Activated CD8-positive, alpha-beta memory T cell treated with anti-CD3 and anti-CD28 coated beads for 4 hours (primary cell): Measurements from ENCODE around the gene KIAA1191.
"Not testable (repeated sequence)": the region's sequence is repeated elsewhere in the genome, so short reads cannot be mapped to it uniquely, and the experiment has no call there.

Experiments used
- DNase-seq, 2 donors: peaks; one replicate each; pipeline ENCODE4 v3.0.0-alpha.2; 2020; ENCODE audit warnings: low read depth in 2 of 2

KIAA1191 gene

DNA sequence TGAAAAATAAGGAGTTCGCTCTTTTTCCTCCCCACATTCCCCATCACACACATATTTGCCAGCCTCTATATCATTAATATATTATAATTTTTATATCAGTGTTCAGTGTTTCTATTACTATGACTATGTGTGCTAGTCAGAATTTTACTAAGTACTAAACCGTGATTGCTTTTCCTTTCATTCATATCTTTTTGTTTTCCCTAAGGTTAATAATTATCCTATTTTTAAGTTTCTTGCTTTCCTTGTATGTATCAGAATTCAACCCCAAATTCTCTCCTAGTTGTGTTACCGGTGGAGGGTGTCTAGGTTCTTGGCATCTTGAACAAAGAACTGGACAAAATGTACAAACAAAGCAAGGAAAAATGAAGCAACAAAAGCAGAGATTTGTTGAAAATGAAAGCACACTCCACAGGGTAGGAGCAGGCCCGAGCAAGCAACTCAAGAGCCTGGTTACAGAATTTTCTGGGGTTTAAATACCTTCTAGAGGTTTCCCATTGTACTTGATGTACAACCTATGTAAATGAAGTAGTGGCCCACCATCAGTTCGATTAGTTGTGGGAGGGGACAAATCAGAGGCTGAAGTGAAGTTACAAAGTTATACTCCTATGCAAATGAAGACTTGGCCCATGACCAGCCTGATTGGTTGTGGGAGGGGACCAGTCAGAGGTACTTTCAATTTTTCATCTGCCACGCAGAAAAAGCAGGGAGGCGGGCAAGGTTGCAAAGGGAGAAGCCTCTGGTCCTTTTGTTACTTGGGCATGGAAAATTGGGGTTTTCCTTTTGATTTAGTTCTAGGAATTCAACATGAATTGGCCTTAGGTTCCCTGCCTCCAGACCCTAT, 43.8 kb downstream of the KIAA1191 start:
- no peak for DNase-seq

DNA sequence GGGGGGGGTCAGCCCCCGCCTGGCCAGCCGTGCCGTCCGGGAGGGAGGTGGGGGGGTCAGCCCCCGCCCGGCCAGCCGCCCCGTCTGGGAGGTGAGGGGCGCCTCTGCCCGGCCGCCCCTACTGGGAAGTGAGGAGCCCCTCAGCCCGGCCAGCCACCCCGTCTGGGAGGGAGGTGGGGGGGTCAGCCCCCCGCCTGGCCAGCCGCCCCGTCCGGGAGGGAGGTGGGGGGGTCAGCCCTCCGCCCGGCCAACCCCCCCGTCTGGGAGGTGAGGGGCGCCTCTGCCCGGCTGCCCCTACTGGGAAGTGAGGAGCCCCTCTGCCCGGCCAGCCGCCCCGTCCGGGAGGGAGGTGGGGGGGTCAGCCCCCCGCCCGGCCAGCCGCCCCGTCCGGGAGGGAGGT, 56.2 kb downstream of the KIAA1191 start:
- not testable (repeated sequence) for DNase-seq
